ENCODE results near the gene ARID3A. TPM values are rescaled to one million over a fixed set of nuclear protein-coding genes. Genes with fewer than 3 reads are reported as not detected.

ARID3A gene
- total and polyA plus RNA-seq, 2 of the 8 experiments (the other 6 are each of a cell fraction or from before 2014, with no cell fraction given) = 40.5 to 77.4 TPM

DNA sequence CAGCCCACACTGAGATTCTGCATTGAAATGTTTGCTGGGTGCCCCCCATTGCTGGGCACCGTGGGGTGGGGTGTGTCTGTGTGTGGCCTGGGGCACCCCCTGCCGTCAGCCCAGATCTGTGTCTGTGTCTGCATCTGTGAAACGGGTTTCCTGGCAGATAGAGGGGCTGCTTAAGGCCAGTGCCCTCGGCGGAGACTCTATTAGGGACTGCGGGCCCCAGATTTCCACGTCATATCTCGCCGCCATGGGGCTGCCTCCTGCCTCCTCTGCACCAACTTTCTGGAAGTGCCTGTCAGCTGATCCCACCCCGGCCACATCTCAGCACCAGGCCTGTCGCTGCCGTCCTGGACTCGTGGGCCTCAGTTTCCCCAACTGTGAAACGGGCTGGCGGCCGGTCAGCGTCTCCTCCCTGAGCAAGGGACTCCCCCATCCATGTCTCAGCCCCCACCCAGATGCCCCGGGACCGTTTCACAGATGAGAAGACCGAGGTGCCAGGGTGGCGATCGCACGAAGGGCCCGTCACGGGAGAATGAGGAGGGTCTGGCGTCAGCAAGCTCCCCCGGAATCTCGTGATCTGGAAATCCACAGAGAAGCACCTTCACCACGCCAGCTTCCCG, 21.4 kb downstream of the ARID3A start:
- no peak overlapping the region; the same call in 1 of the 2 replicates for H3K27ac ChIP-seq (ENCODE audit: low read depth, low read length)
- no peak overlapping the region for H3K14ac ChIP-seq (ENCODE audit: insufficient read length)
- no peak overlapping the region for H2BK5ac ChIP-seq (ENCODE audit: low read depth, low read length)
- ChIA-PET CTCF (ENCODE audit: partially characterized antibody) (interaction anchor here (0.7 to 1.3 kb wide), 3 partner anchors 11 to 564 kb away, joined by 3 to 4 read pairs (median 3); no protein-coding TSS in a partner anchor), POLR2A (ENCODE audit: partially characterized antibody) (interaction anchor here (1.8 kb wide), 1 partner anchor 15 kb away, joined by 3 read pairs; no protein-coding TSS in a partner anchor)
- H2BK15ac ChIP-seq (ENCODE audit: low read length) = no peak overlapping the region
- no peak overlapping the region for H3K4me3 ChIP-seq (ENCODE audit: extremely low read depth in 1 of 4, insufficient read depth in 2 of 4, low read depth in 3 of 4, low read length in 4 of 4)
- H3K36me3 ChIP-seq (ENCODE audit: control insufficient read depth in 2 of 4, insufficient read depth in 4 of 4, low read length in 3 of 4) = peaks cover 0 to 10% (median 1%) of the 10 kb centered on the region in 4 experiments; a peak in 2 of 8 replicates
- WGBS, 2 experiments (ENCODE audit: extremely low coverage in 1 of 2, insufficient coverage in 1 of 2, insufficient read length in 1 of 2, insufficient replicate concordance in 2 of 2, low coverage in 1 of 2, low lambda C conversion rate in 2 of 2, missing lambda C conversion rate in 1 of 2) = 95% methylated on average over 30 of the region's 30 CpGs; no CpG with 5 or more reads in 1 of the 2 experiments
- H4K20me1 ChIP-seq (replicated peaks in 1 of 2; ENCODE audit: control insufficient read depth in 1 of 2, insufficient read depth in 2 of 2, low read length in 2 of 2) = peaks cover 0 to 22% of the 10 kb centered on the region in 2 experiments
- H4K8ac ChIP-seq (ENCODE audit: extremely low read depth, insufficient read depth, low read length) = 0 out of 2 replicates have a peak overlapping the region, but pooled peaks have one; percentile 15
- no peak overlapping the region for H2BK20ac ChIP-seq (ENCODE audit: low read length)
- H3K18ac ChIP-seq (ENCODE audit: extremely low read depth, low read length) = no peak overlapping the region
- H3K79me1 ChIP-seq (ENCODE audit: low read depth, low read length) = peaks cover 12% of the 10 kb centered on the region
- no peaks in the 10 kb centered on the region for H3K9me3 ChIP-seq (ENCODE audit: insufficient read depth in 2 of 2, low read depth in 1 of 2, low read length in 1 of 2)
- H2AK5ac ChIP-seq (ENCODE audit: low read depth, low read length) = no peak overlapping the region
- H3K4me2 ChIP-seq (ENCODE audit: insufficient read depth in 1 of 2, low read depth in 2 of 2, low read length in 2 of 2) = no peak overlapping the region
- no peak overlapping the region for H2AFZ ChIP-seq (ENCODE audit: low read length)
- H3K23me2 ChIP-seq (ENCODE audit: low read depth, low read length) = no peaks in the 10 kb centered on the region
- no peak overlapping the region for H3K9ac ChIP-seq (replicated peaks in 1 of 4; ENCODE audit: extremely low read depth in 1 of 4, low read depth in 3 of 4, low read length in 3 of 4)
- H3K27me3 ChIP-seq (replicated peaks in 1 of 4; ENCODE audit: control insufficient read depth in 3 of 4, extremely low read depth in 1 of 4, insufficient read depth in 3 of 4, low read length in 3 of 4) = no peaks in the 10 kb centered on the region
- no peak overlapping the region for H3K23ac ChIP-seq (ENCODE audit: insufficient read length)
- no peak overlapping the region for H4K5ac ChIP-seq (ENCODE audit: insufficient read length, low read depth, low read length)
- DNase-seq (ENCODE audit: low read depth in 1 of 2, low spot score in 2 of 2) (no peak), FAIRE-seq (no peak)
- H3K79me2 ChIP-seq (ENCODE audit: control insufficient read depth in 1 of 2, insufficient read depth in 2 of 2, low read length in 2 of 2) = peaks cover 0 to 16% of the 10 kb centered on the region in 2 experiments; a peak in 2 of 4 replicates
- H3K4ac ChIP-seq (replicated peaks; ENCODE audit: insufficient read length, low read depth, low read length) = no peak overlapping the region
- H3K4me1 ChIP-seq (replicated peaks in 1 of 4; ENCODE audit: control insufficient read depth in 3 of 4, insufficient read depth in 4 of 4, low read length in 3 of 4) = peaks cover 0 to under 1% (median 0%) of the 10 kb centered on the region in 4 experiments; a peak in 1 of 7 replicates
- no peak overlapping the region for H3K56ac ChIP-seq (replicated peaks; ENCODE audit: insufficient read length, low read depth, low read length)
- H2BK120ac ChIP-seq (replicated peaks; ENCODE audit: low read depth, low read length) = no peak overlapping the region
- H2BK12ac ChIP-seq (ENCODE audit: low read depth, low read length) = no peak overlapping the region
- H4K91ac ChIP-seq (replicated peaks; ENCODE audit: insufficient read length, low read length) = no peak overlapping the region
- no peak for TF ChIP-seq SIN3A (conservative IDR thresholded peaks at IDR 0.05 in 1 of 2, IDR thresholded peaks at IDR 0.05 in 1 of 2; ENCODE audit: low read depth in 1 of 2, low read length in 2 of 2)
- TF ChIP-seq SP2 (IDR thresholded peaks at IDR 0.05; ENCODE audit: low read length) = no peak
- no peak for TF ChIP-seq GABPA (IDR thresholded peaks at IDR 0.05; ENCODE audit: borderline replicate concordance, insufficient read depth, low read length)
- no peak for TF ChIP-seq KDM1A (IDR thresholded peaks at IDR 0.05; ENCODE audit: borderline replicate concordance, low read length)
- no peak for TF ChIP-seq POLR2AphosphoS5 (IDR thresholded peaks at IDR 0.05; ENCODE audit: low read depth, low read length)
- no peak for TF ChIP-seq TBP (IDR thresholded peaks at IDR 0.05; ENCODE audit: low read depth, low read length)
- no peak for TF ChIP-seq EGR1 (IDR thresholded peaks at IDR 0.05; ENCODE audit: borderline replicate concordance, low read depth, low read length)
- no peak for TF ChIP-seq RNF2 (IDR thresholded peaks at IDR 0.05; ENCODE audit: borderline replicate concordance, low read depth, low read length, missing control alignments, poor library complexity, severe bottlenecking)
- TF ChIP-seq TAF7 (optimal IDR thresholded peaks at IDR 0.05; ENCODE audit: borderline replicate concordance, low read depth, low read length) = no peak
- TF ChIP-seq, protein P1, sequence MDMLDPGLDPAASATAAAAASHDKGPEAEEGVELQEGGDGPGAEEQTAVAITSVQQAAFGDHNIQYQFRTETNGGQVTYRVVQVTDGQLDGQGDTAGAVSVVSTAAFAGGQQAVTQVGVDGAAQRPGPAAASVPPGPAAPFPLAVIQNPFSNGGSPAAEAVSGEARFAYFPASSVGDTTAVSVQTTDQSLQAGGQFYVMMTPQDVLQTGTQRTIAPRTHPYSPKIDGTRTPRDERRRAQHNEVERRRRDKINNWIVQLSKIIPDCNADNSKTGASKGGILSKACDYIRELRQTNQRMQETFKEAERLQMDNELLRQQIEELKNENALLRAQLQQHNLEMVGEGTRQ (IDR thresholded peaks at IDR 0.05; ENCODE audit: low read length) = no peak
- no peak for TF ChIP-seq BCL11A (IDR thresholded peaks at IDR 0.05; ENCODE audit: low read depth in 2 of 2, low read length in 2 of 2)
